HTR-8/SVneo (cell line): ENCODE data around the gene KRTAP5-3.
"Not testable (repeated sequence)": the region's sequence is repeated elsewhere in the genome, so short reads cannot be mapped to it uniquely, and the experiment has no call there.

Experiments used
- DNase-seq: peaks from one replicate; pipeline ENCODE4 v3.0.0; 2011; ENCODE audit warnings: low spot score, mixed read lengths; ENCODE audit not compliant: insufficient read length
- FAIRE-seq: peaks from 2 replicates; lab custom pipeline; 2011; peaks lifted over from hg19 to GRCh38; lab: Jason Lieb, UNC

The KRTAP5-3 gene

DNA sequence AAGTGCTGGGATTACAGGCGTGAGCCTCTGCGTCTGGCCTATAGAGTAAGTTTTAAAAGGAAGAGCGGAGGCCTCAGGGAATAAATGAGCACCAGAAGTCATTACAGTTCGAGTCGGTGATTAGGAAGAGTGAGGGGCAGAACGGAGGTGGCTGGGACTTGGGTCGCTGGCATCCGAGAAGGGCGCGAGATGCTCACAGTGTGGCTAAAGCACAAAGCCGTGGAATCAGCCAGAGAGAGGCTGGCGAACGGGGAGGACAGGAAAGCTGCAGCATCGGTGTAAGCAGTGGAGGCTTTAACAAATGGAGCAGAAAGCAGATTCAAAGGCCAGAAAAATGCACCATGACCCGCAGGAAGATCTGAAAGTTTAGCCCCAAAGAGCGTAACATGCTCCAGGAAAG lies 16.4 kb upstream of the KRTAP5-3 start:
- DNase-seq (no peak), FAIRE-seq (no peak)

DNA sequence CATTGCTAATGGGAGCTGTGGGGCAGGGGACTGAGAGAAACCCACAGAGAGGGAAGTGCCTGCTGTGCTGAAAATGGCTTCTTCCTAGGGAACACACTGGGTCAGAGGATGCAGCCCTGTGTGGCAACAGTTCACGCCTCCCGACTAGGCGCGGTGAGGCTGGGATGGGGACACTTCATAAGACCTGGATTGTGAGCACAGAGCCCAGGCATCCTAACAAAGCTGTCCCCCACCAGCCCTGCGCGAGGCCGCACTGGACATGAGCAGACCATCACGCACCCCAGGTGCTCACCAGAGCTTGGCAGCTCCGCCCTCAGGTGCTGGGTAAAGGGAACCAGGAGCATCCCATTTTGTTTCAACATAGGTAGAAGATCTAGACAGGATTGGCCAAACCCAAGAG lies 15.5 kb upstream of the KRTAP5-3 start:
- FAIRE-seq (no peak), DNase-seq (no peak)

DNA sequence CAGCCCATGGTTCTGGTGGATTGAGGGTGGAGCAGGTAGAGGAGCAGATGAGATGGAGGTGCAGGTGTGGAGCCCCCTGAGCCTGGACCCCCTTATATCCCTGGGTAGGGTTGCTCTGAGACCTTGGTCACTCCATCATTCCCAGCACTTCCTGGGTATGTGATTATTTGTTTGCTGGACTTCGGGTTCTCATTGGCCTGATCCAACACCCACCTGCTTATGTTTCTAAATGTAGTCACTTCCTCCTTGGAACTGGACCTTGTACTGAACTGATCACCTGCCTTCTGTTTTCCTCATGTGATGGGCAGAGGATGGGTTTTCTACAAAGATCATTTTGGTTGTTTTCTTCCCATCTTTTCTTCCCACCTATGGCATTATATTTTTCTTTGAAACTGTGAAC lies 13.8 kb upstream of the KRTAP5-3 start, which contains the start of gene KRTAP5-4:
Gene KRTAP5-4, minus strand, starts transcription at position 53 of the 400 bp plus-strand sequence. Its CDS starts 45 bp downstream, at position 8.
- FAIRE-seq (no peak), DNase-seq (no peak)

DNA sequence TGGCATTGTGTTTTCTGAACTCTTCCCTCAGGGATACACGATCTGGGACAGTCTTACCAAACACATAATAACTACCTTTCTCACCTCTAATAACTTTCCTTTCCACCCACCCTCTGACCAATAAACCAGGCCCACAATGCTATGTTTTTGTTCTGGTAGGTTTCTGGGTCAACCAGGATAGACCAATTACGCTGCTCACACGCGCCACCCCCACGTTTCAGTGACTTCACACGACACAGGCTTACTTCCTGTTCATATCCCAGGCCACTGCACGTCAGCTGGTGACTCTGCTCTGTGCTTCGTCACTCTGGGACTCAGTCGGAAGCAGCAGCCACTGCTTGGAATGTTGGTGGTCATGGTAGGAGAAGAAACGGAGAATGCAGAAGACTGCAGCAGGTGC lies 11.2 kb upstream of the KRTAP5-3 start:
- DNase-seq (no peak), FAIRE-seq (peak; percentile 66)

DNA sequence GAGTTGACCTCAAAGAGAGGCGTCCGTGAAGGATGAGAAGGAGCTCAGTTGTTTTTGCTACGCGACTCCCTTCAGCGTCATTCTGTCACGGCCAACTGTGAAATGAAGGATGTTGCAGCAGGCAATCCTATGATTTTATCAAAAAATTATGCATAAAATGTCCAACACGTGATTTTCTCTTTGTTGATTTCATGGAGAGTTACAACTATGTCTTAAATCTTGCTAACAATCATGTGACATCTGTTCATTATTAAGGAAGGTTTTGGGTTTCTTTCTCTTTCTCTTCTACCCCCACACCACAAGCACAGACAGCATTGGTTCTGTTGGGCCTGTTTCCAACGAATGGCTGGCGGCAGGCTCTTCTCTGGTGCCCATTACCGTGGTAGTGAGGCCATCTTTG lies 10.0 kb upstream of the KRTAP5-3 start:
- no peak for DNase-seq
- no peak for FAIRE-seq

DNA sequence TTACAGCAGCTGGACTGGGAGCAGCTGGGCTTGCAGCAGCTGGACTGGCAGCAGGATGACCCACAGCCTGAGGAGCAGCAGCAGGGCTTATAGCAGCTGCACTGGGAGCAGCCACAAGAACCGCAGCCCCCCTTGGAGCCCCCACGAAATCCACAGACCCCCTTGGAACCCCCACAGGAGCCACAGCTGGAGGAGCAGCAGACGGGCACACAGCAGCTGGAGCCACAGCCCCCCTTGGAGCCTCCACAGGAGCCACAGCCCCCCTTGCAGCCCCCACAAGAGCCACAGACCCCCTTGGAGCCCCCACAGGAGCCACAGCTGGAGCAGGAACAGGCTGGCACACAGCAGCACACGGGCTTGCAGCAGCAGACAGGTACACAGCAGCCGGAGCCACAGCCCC lies 362 bp downstream of the KRTAP5-3 start:
- DNase-seq, FAIRE-seq: not testable (repeated sequence)

DNA sequence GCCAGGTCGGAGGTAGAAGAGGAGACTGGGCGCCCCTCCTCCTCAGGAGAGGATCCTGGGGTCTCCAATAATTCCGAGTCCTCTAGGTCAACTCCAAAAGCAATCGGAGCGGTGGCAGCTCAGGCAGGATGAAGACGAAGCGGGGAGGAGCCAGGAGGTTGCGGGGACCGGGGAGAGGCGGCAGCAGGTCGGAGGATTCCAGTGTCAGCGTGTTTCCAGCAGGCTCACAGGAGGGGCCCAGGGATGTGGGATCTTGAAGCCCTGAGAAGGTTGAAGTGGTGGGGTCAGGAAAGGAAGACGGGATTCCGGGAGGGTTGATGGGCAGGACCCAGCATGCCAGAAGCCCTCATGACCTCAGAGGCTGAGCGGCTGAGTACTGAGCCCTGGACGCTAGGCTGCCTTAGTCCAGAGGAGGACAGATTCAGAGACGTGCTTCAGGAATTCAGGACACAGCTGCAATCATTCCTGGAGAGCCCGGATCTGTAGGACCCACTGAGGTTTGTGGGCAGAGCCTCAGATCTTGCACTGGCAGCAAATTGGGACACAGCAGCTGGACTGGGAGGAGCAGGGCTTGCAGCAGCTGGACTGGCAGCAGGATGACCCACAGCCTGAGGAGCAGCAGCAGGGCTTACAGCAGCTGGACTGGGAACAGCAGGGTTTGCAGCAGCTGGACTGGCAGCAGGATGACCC lies 962 bp downstream of the KRTAP5-3 start:
- DNase-seq: not testable (repeated sequence)

DNA sequence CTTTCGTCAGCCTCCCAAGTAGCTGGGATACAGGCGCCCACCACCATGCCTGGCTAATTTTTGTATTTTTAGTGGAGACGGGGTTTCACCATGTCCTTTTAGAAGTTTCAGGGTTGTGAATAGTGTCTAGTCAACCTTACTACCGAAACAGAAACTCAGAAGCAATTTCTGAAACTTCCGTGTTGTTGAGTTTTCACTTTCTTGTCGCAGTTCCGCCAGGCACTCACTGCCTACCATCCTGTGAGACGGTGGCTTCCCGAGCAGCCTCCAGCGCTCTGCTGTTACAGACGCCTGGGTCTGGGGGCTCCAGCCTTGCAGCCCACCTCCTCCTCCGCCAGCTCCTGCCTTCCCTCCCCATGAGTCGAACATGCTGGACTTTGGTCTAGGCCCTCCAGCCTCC lies 2.3 kb downstream of the KRTAP5-3 start:
- FAIRE-seq, DNase-seq: not testable (repeated sequence)

More for the DNA sequence above, 962 bp downstream of the KRTAP5-3 start:
- not testable (repeated sequence) for FAIRE-seq

DNA sequence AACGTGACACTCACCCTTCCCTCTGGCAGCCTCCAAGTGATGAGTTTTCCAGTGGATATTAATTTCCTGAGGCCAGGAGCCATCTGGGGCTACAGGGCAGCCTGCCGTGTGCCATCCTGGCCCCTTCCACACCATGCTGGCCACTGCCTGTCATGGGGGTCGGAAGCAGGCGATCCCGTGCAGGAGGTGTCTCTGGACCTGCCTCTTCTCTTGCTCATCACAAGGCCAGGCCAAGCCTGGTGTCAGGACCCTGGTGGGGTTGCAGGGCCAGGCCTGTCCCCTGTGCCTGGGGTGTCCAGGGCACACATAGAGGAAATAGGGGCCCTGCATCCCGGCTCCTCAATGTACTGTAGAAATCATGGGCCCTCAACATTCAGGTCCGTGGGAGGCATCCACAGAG lies 3.6 kb downstream of the KRTAP5-3 start:
- no peak for DNase-seq
- no peak for FAIRE-seq

DNA sequence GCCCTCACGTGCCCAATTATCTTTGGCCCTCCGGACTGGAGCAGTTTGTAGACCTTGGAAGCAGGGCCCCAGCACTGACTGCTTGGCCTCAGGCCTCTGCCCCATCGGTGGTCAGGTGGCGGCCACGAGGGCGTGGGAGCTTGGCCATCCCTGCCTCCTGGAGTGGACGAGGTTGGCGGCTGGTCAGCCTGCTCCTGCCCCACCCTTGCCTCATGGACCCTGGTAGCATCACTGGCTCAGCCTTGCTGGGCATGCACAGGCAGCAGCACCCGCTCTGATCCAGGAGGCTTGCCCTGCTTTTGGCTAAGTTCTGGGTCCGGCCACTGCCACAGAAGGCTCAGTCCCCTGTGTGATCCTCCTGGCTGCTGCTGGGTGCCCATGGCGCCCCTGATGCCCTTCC lies 4.1 kb downstream of the KRTAP5-3 start:
- FAIRE-seq (no peak), DNase-seq (no peak)

DNA sequence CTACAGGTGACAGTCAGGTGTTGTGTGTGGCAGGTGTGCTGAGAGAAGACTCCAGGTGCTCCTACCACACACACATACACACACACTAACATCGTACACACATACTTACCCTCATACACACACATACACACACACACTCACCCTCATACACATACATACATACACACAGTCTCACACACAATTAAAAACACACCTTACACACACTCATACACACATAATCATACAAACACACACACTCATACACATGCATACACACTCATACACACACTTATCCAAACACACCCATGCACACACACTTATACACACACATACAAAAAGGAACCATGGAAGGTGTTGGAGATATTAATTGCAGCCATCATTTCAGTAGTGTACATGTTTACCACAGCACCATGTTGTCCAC lies 4.6 kb downstream of the KRTAP5-3 start:
- FAIRE-seq (peak; percentile 79), DNase-seq (no peak)

DNA sequence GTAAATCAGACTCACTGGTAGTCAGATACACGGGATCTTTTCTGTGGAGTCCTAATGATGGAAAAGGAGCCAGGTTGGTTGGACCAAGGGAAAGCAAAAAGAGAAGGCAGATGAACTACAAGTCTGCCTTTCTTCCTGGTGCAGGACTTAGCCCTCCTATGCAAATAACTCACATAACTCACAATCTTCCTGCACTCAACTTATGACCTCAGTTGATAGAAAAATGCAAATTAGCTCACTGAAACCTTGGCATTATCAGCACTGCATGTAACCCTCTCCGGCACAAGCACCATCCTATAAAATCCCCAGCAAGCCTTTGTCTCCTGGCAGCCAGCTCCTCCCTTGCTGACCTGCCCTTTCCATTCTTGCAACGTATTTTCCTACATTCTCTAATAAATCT lies 6.6 kb downstream of the KRTAP5-3 start:
- not testable (repeated sequence) for DNase-seq
- peak; percentile 83 for FAIRE-seq

DNA sequence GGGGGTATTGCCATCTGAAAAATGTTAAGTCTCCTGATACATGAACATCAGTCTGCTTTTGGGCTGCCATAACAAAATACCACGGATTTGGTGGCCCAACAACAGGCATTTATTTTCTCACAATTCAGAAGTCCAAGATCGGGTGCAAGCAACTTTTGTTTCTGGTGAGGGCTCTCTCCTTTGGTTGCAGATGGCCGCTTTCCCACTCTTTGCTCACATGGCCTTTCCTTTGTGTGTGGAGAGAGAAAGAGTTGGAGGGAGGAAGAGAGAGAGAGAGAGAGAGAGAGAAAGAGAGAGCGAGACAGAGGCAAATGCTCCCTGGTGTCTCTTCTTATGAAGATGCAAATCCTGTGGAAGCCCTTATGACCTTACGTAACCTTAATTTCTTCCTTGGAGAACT lies 7.6 kb downstream of the KRTAP5-3 start:
- DNase-seq (no peak), FAIRE-seq (no peak)

DNA sequence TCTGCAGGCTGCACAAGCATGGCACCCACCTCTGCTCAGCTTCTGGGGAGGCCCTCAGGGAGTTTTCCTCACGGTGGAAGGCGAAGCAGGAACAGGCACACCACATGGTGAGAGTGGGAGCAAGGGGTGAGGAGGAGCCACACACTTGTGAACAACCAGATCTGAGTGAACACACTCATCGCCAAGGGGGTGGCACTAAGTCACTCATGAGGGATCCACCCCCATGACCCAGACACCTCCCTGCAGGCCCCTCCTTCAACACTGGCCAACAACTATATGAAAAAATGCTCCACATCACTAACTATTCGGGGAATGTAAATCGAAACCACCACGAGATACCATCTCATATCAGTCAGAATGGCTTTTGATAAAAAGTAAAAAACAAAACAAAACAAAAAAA lies 9.4 kb downstream of the KRTAP5-3 start:
- FAIRE-seq (no peak), DNase-seq (no peak)

DNA sequence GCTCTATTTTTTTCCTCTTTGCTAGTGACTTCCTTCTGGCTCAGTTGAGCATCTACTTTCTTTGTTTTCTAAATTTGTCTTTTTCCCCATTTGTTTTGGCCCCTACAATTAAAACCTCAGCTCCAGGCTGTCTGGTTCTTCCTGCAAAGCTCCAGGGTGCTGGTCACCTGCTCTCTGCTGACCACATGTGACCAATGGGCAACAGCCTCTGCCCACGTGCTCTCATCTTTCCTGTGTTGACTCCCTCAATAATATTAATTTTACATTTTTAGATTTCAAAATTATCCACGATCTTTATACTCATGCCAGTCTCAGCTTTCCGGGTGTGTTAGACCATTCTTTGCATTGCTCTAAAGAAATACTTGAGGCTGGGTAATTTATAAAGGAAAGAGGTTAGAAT lies 9.9 kb downstream of the KRTAP5-3 start:
- not testable (repeated sequence) for DNase-seq, FAIRE-seq

DNA sequence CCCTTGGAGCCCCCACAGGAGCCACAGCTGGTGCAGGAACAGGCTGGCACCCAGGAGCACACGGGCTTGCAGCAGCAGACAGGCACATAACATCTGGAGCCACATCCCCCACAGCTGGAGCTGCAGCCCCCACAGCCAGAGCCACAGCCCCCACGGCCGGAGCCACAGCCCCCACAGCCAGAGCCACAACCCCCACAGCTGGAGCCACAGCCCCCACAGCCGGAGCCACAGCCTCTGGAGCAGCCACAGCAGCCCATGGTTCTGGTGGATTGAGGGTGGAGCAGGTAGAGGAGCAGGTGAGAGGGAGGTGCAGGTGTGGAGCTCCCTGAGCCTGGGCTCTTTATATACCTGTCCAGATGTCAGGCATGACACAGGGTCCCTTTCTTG lies 10.3 kb downstream of the KRTAP5-3 start, which contains the start of gene KRTAP5-2:
Gene KRTAP5-2, minus strand, starts transcription at position 301 of the 387 bp plus-strand sequence. Its CDS starts 44 bp downstream, at position 257.
- no peak for DNase-seq
- no peak for FAIRE-seq

DNA sequence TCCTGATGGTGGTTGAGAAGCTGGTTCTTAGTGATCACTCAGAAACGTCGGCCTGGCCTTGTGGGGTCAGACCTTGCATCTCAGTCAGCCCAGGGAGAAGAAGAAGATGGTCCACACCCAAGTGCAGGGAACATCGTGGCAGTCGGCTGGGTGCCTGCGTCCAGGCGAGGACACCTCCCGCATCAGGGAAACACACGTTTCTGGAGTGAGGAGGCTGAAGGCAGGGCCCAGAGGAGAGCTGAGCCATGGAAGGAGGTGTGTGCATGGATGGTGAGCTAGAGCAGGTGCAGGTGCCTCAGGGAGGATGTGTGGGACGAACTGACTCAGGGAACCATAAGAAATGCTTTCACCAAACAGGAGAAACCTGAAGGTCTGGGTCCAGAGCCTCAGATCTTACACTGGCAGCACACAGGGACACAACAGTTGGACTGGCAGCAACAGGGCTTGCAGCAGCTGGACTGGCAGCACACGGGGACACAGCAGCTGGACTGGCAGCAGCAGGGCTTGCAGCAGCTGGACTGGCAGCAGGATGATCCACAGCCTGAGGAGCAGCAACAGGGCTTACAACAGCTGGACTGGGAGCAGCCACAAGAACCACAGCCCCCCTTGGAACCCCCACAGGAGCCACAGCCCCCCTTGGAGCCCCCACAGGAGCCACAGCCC lies 10.8 kb downstream of the KRTAP5-3 start:
- no peak for FAIRE-seq

DNA sequence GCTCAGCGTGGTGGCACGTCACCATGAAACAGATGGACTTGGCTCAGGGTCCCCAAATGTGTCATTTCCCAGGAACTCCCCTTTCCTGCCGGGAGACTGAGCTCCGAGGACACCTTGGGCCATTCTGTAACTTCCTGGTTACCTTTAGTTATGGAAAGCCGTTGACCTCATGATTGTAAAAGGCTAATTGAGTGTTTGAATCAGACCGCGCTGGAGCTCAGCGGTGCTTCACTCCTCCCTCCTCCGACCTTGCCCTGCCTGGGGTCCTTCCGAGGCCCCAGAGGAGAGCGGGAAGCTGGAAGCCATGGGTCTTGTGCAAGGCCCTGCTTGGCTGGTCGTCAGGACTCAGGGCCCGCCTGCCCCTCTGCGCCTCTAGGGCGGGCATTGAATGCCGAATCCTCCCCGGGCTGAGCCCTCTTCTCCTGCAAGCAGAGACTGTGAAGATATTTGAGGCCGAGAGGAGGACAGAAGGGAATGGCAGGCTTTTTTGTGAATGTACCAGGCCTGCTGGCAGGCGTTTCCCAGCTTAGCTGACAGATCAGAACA lies 11.6 kb downstream of the KRTAP5-3 start:
- DNase-seq, FAIRE-seq: not testable (repeated sequence)

More for the DNA sequence above, 10.8 kb downstream of the KRTAP5-3 start:
- DNase-seq: no peak

DNA sequence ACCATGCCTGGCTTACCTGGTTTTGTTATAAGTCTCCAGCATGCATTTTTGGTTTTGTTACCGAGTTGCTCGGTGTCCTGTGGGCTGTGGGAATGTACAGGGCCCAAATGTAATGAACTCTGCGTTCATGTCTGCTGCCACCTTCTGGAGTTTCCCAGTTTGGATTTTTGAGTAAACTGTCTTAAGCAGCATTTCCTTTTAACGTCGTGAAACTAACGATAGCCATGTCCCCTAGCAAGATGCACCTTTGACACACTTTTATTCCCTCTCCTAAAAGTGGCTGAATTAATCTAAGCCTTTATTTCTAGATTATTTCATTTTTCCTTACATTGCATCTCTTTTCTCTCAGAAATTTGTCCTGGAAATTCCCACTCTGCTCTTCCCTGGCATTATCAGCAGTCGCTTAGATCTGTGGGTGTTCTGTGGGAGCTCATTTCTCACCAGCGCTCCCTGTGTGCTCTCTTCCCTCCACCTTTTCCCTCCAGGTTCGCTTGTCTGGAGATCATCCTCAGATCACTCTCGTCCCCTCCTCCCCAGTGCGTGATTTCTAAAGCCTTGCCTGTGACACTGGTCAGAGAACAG lies 12.2 kb downstream of the KRTAP5-3 start:
- not testable (repeated sequence) for FAIRE-seq, DNase-seq

DNA sequence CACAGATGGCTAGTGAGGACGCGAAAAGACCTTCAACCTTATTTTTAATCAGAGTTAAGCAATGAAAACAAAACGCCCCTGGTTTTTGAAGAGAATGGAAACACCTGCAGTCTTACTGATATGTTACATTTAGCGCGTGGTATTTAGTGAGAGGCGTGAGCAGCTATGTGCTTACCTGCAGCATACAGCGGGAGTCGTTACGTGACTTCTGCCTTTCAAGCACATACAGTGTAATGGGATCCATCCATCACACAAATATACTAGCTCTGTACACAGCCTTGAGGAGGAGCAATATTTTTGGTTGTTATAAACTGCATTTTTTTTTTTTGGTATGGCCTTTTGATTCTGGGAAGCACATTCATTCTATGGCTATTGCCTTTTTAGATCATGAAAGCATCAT lies 15.6 kb downstream of the KRTAP5-3 start:
- DNase-seq (no peak), FAIRE-seq (no peak)

DNA sequence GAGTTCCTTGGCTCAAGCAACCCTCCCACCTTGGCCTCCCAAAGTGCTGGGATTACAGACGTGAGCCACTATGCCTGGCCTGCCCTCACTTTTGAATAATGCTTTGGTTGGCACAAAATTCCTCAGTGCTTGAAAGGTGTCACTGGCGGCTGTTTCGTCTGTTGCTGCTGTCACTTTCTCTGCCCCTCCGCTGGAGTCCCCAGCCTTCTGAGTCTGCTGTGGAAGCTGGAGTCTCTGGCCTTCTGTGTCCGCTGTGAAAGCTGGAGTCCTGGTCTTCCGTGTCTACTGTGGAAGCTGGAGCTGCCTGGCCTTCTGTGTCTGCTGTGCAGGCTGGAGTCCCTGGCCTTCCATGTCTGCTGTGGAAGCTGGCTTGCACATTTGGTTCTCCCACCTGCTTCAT lies 18.3 kb downstream of the KRTAP5-3 start:
- no peak for DNase-seq
- no peak for FAIRE-seq
